Hematopoietic multipotent progenitor cell treated with erythropoietin and hydrocortisone succinate and interleukin-3 and kit ligand, for 4 days (in vitro differentiated cells): ENCODE measurements around the gene ANO9.

ENCODE experiments used
- DNase-seq: peaks from one replicate; pipeline ENCODE4 v3.0.0-alpha.2; 2015

The ANO9 gene

DNA sequence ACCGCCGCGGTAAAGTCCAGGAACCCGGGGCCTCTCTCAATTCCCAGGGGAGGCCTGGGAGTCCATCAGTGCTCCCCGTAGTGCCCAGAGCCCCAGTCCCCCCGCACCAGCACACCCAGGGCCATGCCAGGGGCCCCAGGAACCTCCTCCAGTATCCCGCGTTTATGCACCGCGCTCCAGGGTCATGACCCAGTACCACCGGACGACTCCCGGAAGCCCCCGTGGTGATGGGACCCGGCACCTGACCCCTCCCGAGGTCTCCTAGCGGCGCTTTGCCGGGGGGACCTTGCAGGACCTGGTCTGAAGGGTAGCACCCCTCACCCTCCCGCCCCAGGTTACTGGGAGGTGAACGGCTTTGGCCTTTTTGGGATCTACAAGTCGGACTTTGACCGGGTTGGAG, 61.3 kb downstream of the ANO9 start:
- DNase-seq, result no peak

GRCh38 chr11:380095-380480, 61.7 kb downstream of the ANO9 start:
- no peak for DNase-seq

GRCh38 chr11:379205-380094, 62.4 kb downstream of the ANO9 start:
- no peak for DNase-seq

- no peak for DNase-seq
Measured at GRCh38 chr11:377883-378500, 63.8 kb downstream of the ANO9 start.

DNA sequence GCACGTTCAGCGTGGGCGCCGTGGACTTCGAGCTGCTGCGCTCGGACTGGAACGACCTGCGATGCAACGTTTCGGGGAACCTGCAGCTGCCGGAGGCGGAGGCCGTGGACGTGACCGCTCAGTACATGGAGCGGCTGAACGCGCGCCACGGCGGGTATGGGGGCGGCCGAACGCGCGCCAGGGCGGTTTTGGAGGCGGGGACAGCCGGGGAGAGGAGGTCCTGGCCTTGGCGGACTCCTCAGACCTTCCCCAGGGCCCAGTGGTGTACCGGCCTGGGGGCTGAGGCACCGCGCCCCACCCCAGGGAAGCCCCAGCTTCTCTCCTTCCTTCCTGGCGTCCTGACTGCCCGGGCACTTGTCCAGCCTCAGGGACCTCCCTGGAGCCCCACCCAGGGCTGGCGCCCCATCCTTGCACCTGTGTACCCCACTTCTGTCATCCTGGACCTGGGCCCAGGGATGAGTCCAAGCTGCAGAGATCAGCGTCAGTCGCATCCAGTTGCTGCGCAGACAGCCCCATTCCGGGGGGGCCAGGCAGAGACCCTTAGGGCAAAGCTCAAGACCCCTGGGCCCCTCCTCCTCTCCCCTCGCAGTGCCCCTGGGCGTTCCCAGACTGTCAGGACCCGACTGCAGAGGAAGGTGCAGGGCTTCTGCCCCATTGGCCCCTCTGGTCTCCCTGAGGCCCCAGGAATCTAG, 64.5 kb downstream of the ANO9 start:
- no peak for DNase-seq

GRCh38 chr11:376531-377173, 65.2 kb downstream of the ANO9 start:
- no peak for DNase-seq

- DNase-seq, result no peak
Measured at GRCh38 chr11:375065-376025, 66.5 kb downstream of the ANO9 start.

DNA sequence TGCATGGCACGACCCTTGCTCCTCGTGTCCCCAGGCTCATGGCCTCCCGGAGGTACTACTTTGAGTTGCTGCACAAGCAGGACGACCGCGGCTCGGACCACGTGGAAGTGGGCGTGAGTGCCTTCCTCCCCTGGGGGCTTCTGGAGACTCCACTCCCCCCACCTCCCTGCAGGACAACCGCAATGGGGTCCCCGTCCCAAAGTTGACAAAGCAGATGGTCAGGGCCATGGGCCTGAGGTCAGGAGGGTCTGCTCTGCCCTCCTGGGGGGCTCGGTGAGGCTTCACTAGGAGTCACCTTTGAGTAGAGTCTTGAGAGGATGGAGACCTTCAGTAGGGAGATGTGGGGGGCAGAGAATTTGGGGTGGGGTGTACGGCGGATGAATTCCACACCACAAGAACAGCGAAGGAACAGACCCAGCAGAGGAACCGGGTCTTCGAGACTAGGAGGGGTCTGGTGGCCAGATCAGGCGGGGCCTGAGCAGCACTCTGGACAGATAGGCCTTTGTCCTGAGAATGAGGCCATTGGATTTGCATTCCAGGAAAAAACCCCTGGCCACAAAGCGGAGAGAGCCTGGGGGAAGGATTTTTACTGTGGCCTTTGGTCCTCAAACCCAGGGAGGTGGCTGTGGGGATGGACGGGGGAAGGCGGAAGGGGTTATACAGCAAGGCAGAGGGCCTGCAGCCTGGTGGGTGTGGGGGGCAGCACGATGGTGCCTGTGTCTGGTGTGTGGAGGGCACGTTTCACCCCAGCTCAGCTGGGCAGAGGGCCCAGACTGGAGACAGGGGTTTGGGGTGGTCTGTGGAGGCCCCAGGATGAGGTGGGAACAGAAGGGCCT, 67.9 kb downstream of the ANO9 start:
- DNase-seq, result no peak

- DNase-seq, result no peak
Measured at GRCh38 chr11:372809-373715, 68.7 kb downstream of the ANO9 start.

- peak; percentile 48 for DNase-seq
Measured at GRCh38 chr11:371716-372590, 69.9 kb downstream of the ANO9 start.

DNA sequence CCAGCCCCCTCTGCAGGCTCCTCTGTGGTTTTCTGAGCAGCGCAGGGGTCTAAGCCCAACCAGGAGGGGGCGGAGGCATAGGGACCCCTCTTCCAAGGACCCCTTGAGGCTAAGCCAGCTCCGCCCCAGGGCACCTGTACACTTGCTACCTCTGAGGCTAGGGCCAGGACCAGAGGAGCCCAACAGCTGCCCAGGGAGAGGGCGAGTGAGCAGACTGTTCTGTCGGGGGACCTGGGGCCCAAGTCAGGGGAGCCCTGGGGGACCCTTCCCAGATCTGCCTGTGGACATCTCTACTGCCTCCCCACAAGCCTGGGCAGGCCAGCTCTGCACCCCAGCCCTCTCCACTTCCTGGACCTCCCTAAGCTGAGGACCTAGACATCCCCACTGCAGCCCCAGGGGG, 70.8 kb downstream of the ANO9 start:
- no peak for DNase-seq

- no peak for DNase-seq
Measured at GRCh38 chr11:370070-370941, 71.5 kb downstream of the ANO9 start.

DNA sequence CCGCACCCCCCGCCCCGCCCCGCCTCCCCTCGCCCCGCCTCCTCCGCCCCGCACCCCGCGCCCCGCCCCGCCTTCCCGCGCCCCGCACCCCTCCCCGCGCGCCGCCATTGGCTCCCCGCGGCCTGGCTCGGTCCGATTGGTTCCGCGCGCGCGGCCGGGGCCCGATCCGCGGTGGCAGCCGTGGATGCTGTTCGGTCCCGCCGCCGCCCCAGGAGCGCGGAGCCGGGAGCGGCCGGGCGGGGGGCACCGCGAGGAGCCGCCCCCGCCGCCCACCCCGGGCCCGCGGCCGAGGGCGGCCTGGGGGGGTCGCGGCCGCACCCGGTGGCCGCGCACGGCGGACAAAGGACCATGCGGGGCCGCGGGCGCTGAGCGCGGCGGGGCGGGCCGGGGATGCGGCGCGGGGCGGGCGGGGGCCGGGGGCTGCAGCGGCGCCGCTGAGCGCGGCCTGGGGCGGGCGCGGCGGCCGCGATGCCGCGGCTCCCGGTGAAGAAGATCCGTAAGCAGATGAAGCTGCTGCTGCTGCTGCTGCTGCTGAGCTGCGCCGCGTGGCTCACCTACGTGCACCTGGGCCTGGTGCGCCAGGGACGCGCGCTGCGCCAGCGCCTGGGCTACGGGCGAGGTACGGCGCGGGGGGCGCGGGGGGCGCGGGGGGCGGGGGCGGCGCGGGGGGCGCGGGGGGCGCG, 72.3 kb downstream of the ANO9 start, which contains the start of gene B4GALNT4:
Gene B4GALNT4, plus strand, starts transcription at position 164 of the 683 bp plus-strand sequence. Its CDS starts 305 bp downstream, at position 469.
- DNase-seq, result no peak

- DNase-seq, result no peak
Measured at GRCh38 chr11:368414-369335, 73.1 kb downstream of the ANO9 start.

DNA sequence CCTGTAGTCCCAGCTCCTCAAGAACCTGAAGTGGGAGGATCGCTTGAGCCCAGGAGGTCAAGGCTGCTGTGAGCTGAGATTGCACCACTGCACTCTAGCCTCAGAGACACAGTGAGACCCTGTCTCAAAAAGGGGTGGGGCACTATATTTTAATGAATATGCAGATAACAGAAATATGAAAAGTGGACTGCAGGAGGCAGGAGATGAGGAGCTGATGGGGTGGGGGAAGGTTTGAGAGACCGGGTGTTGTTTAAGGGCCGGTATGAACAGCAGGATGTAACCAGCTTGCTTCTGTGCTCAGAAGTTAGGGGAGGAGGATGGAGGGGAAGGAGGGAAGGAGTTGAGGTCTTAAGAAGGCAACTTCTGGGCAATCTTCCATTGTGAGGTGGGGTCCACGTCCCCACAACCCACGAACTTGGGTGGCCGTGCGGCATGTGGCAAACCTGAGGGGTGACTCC, 73.8 kb downstream of the ANO9 start:
- DNase-seq, result no peak
